ENCODE measurements around the gene FASTK.

FASTK gene

GRCh38 chr7:151095828-151096475, 15.3 kb upstream of the FASTK start:
- no peak for DNase-seq (ENCODE audit: low read depth)

GRCh38 chr7:151095123-151095797, 14.7 kb upstream of the FASTK start:
- no peak for DNase-seq (ENCODE audit: low read depth)

GRCh38 chr7:151094675-151095074, 14.1 kb upstream of the FASTK start:
- DNase-seq (ENCODE audit: low read depth), result no peak

- no peak for DNase-seq (ENCODE audit: low read depth)
Observed at GRCh38 chr7:151093748-151094147, 13.1 kb upstream of the FASTK start.

GRCh38 chr7:151091988-151092387, 11.4 kb upstream of the FASTK start:
- DNase-seq (ENCODE audit: low read depth), result no peak

- DNase-seq (ENCODE audit: low read depth), result no peak
Observed at GRCh38 chr7:151091431-151091830, 10.8 kb upstream of the FASTK start.

- no peak for DNase-seq (ENCODE audit: low read depth)
Observed at GRCh38 chr7:151091003-151091402, 10.4 kb upstream of the FASTK start.

GRCh38 chr7:151089893-151090730, 9.5 kb upstream of the FASTK start:
- DNase-seq (ENCODE audit: low read depth), result no peak

- no peak for DNase-seq (ENCODE audit: low read depth)
Observed at GRCh38 chr7:151088856-151089699, 8.5 kb upstream of the FASTK start.

- DNase-seq (ENCODE audit: low read depth), result no peak
Observed at GRCh38 chr7:151088019-151088855, 7.6 kb upstream of the FASTK start.

GRCh38 chr7:151087245-151088018, 6.8 kb upstream of the FASTK start:
- DNase-seq (ENCODE audit: low read depth), result peak; percentile 8

- DNase-seq (ENCODE audit: low read depth), result no peak
Observed at GRCh38 chr7:151086802-151087244, 6.2 kb upstream of the FASTK start.

GRCh38 chr7:151085691-151086620, 5.3 kb upstream of the FASTK start, which contains the start of gene AGAP3:
AGAP3 (plus strand) TSS chr7:151086475; CDS start chr7:151086742, 267 bp downstream.
- peak; percentile 19 for DNase-seq (ENCODE audit: low read depth)

GRCh38 chr7:151085329-151085690, 4.7 kb upstream of the FASTK start:
- DNase-seq (ENCODE audit: low read depth), result no peak

- no peak for DNase-seq (ENCODE audit: low read depth)
Observed at GRCh38 chr7:151083824-151084160, 3.2 kb upstream of the FASTK start.

- DNase-seq (ENCODE audit: low read depth), result peak; percentile 71
Observed at GRCh38 chr7:151083071-151083823, 2.6 kb upstream of the FASTK start, which contains the start of gene TMUB1. TMUB1 (minus strand) TSS chr7:151083493; CDS start chr7:151082563, 930 bp downstream.

- DNase-seq (ENCODE audit: low read depth), result no peak
Observed at GRCh38 chr7:151082141-151083070, 1.8 kb upstream of the FASTK start.
